M059J (cell line): Measurements from ENCODE around the gene OTC. TPM values are rescaled to one million over a fixed set of nuclear protein-coding genes. Genes with fewer than 3 reads are reported as not detected.

Experiments
- DNase-seq: peaks from one replicate; pipeline ENCODE4 v3.0.0-alpha.2; 2012; ENCODE audit warnings: low read depth
- total RNA-seq: library from RNA; depleted of rRNA; stranded (reverse); fragments of >200 nt; shearing (Covaris generic); gene quantifications from 2 replicates; pipeline ENCODE4 v1.2.3, GENCODE V29; 2014; rRNA removed

Gene OTC
- not detected in 2 replicates for total RNA-seq

- no peak for DNase-seq
These were observed at the start of gene OTC for GRCh38 chrX:38352362-38352761. TSS of gene OTC (plus strand) at chrX:38352604. CDS start at chrX:38352697, 93 bp downstream.

DNA sequence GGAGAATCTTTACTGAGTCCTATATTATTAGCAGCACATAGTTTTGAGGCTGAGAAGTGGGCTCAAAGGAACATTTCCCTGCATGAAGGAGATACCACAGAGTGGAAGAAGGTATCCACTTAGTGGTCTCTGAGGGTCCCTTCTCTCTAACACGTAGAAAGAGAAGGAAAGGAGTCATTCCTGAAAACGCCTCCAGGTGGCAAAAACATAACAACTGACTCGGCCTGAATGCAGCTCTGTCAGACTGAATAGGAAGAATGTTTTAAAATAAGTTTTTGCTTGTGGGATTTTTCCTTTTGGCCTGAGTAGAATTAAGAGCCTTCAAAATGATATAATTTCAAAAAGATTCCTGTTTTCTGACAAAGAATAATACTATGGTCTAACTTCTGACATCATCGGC is 48.4 kb upstream of the OTC start:
- peak; percentile 19 for DNase-seq

GRCh38 chrX:38305971-38306370 is 46.4 kb upstream of the OTC start:
- DNase-seq, result no peak

DNA sequence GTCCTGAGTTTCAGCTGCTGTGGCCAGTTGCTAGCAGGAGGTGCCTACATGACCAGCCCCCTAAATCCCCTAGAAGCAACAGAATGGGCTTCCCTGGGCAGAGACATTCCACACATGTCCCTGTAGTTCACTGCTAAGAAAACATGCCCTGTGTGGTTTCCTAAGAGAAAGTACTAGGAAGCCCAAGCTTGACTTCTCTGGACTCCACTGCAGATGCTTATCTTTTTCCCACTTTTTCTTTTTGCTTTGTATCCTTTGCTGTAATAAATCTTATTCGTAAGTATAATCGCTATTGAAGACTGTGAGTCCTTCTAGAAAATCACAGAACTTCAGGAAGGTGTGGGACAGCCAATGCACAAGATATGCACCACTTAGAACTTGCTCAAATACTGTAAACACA is 40.7 kb upstream of the OTC start:
- peak; percentile 40 for DNase-seq

- peak; percentile 90 for DNase-seq
These were observed 40.0 kb upstream of the OTC start for GRCh38 chrX:38312436-38312835.

DNA sequence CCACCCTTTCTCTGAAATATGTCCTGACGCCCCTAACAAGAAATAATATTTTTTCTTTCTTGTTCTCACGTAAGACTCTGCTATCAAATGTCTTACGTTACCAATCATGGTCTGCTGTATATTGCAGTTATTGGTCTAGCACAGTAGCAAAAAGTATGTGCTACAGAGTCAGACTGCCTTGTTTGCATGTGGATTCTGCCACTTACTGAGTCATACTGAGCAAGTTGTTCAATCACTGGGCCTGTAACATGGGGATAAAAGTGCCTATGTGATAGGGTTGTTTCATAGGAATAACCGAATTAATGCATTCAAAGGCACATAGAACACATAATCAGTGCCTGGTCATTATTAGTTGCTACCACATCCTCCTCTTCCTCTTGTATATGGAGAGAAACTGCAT is 39.2 kb upstream of the OTC start:
- DNase-seq, result peak; percentile 33

DNA sequence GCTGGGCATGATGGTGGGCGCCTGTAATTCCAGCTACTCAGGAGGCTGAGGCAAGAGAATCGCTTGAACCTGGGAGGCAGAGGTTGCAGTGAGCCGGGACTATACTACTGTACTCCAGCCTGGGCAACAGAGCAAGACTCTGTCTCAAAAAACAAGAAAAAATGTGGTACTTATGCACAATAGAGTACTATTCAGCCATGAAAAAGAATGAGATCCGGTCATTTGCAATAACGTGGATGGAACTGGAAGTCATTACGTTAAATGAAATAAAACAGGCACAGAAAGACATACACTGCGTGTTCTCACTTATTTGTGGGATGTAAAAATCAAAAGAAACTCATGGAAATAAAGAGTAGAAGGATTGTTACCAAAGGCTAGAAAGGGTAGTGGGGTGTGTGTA is 37.2 kb upstream of the OTC start:
- no peak for DNase-seq

GRCh38 chrX:38318196-38318595 is 34.2 kb upstream of the OTC start:
- no peak for DNase-seq

DNA sequence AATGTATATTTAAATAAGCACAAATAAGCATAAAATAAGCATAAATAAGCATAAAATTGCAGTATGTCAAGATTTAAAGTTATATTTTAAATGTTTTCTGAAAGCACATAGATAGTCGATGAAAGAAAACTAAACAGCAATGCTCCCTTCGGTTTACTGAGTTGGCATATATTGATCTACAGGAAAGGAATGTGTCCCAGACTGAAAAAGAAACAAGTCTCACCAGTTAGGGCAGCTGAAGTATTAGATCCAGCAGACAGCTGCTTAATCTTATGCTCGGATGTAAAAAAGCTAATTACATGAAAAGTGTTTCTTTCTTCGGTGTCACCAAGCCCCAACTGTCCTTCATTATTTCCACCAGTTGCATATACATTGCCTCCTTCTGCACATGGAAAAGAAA is 33.8 kb upstream of the OTC start:
- no peak for DNase-seq

- DNase-seq, result no peak
These were observed 31.6 kb upstream of the OTC start for GRCh38 chrX:38320819-38321218.

DNA sequence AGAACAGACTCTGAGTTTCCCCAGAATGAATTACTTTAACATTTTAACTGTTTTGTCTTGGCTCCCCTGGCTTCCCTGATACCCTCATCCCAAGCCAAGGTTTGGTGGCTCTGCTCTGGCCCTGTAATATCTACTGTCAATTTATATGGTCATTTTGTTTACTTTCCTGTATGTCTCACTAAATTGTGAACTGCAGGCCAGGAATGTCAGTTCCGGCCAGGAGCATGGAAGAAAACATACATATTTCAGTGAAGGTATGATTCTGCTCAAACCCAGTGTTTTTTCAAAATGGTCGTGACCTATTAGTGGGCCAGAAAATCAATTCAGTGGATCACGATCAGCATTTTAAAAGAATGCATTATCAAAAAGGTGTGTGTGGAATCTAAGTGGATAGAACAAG is 26.3 kb upstream of the OTC start:
- DNase-seq, result no peak

DNA sequence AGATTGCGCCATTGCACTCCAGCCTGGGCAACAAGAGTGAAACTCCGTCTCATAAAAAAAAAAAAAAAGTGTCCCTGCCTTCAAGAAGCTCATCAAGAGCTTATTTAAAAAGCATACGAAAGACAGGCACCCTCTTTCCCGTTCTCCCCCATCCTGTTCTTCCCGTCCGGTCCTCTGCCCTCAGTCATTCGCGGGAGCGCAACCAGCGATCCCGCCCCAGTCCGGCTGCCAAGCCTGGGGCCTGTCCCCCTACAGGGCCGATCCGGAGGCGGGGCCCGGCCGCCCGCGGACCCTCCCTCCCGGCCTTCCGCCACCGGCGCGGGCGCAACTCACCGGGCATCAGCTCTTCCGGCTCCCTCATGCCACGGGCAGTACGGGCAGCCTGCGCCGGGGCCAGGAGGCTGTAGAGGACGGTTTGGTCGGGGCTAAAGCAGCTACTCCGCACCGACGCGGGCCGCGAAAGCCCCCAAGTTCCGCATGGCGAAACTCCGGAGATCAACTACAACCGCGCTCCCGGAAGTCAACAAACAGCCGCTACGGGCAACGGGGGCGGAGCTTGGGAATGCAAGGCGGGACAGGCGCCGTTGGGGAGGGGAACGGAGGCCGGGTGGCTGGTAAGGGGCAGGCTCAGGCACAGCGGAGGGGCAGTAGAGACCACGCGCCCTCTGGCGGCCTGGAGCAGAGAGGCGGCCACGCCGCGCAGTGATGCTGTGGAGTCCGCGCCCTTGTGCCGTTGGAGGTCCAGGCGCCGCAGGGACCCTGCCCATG is 25.2 kb upstream of the OTC start, which contains the start of gene RPGR:
Gene RPGR (minus strand): TSS at position 503 of the 768 bp plus-strand sequence. CDS start 142 bp downstream, at position 361.
- DNase-seq, result peak; percentile 93

DNA sequence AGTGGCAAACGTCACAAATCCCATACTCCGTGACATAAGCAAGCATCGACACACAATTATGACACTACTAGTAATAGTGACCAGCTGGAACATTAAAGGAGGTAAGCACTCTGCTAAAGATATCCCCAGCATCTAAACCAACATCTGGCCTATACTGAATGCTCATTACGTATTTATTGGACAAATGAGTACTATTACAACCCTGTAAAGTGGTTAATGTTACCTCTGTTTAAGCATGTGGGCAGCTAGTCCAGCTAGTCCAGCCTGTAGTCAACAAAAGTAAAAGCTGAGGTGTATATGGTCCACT is 24.7 kb upstream of the OTC start:
- DNase-seq, result no peak

- no peak for DNase-seq
These were observed 19.9 kb upstream of the OTC start for GRCh38 chrX:38332505-38332904.

DNA sequence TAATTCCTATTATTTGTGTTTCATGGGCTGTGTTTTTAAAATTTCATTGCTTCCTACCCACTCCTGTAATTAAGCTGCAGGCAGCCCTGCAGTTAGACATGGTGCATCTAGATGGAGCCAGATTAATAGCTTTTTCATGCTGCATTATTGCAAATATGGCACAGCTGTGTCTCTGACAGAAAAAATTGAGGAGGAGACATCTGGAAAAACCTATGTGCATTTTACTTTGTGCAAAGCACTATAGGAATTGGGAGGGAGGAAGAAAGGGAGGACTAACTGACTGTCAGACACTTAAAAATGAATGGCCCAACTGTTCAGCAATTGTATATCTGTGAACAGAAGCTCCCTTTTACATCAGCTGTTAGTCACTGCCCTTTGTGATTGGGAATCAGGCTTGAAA is 17.0 kb upstream of the OTC start:
- DNase-seq, result no peak

DNA sequence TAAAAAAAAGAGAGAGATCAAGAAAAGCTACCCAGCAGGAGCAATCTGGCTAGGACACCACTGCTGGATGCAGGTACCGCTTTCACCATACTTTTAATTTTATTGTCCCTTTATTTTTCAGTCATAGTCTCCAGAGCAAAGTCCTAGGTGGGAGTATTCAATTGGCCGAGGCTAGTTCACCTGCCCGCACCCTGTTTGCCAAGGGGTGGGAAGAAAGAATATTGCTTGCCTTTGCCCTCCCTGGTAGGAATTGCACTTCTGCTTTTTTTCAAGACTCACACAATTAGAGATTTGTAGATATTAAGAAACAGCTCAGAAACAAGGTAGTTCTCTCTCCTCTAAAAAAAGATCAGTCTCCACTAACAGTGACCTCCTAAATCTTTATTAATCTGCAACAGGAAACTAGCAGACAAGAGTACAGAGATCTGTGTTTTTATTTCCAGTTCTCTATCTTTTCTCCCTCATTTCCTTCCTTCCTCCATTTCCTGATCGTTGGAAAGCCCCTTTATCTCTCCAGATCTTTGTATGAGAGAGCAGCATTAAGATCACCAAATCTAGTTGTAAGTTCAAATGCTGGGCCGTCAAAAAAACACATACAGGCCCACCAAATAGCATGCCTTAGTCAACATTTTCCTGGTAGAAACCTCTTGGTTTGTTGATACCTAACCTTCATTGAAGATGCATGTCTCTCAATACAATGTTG is 15.7 kb upstream of the OTC start:
- DNase-seq, result no peak

DNA sequence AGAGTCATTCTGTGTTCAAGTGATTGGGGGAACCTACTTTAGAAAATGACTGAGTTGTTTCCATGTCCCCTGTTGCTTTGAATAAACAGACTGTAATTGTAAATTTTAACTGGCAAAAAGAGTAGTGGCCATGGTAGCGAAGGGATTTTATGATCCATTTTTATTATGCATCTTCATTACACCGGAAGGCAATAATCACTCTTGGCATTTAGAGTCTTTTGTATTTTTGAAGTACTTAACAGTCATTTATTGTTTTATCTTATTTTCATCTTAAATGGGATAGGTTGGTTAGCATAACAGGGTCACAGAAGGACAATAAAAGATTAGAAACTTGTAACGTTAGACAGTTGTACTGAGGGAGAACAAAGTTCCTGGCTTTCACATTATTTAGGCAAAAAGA is 11.0 kb upstream of the OTC start:
- no peak for DNase-seq

DNA sequence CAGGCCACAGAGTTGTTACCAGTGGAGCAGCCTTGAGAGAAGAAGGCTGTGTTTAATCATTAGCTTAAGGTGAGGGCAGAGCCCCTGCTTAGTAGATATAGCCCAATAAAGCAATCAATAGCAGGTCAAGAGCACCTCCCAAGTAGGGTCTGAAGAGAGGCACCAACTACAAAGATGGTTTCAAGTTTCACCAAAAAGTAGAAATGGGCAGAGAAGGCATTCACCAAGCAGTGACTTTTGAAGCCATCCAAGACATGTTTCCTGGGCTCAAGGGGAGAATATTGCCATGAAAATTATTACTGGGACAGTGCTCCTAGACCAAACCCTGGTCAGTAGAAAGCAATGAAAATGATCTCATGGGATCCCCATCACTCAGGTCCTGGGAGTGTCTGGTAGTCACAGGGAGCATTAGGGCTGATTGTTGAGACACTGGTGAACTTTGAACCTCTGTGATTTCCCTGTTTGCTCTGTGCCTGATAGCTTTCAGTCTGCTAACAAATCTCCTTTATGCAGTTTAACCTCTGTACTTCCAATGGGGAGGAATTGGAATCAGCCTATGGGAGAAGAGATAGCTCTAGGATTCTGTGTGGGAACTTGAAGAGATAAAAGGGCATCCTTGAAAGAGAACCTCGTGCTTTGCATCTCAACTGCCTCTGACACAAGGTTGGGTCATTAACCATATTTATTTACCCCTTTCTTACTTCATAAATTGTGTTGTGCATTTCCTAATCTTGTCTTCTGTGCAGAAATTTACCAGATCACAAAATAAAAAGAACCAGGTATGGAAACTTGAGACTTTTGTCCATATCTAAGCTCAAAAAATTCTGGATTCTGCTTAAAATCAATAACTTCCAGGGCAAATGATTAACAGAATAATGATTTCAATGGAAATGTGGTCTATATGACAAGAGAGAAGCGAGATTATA is 9.3 kb upstream of the OTC start:
- DNase-seq, result no peak

GRCh38 chrX:38346150-38346549 is 6.3 kb upstream of the OTC start:
- no peak for DNase-seq

- peak; percentile 47 for DNase-seq
These were observed 5.3 kb upstream of the OTC start for GRCh38 chrX:38347136-38347535.

DNA sequence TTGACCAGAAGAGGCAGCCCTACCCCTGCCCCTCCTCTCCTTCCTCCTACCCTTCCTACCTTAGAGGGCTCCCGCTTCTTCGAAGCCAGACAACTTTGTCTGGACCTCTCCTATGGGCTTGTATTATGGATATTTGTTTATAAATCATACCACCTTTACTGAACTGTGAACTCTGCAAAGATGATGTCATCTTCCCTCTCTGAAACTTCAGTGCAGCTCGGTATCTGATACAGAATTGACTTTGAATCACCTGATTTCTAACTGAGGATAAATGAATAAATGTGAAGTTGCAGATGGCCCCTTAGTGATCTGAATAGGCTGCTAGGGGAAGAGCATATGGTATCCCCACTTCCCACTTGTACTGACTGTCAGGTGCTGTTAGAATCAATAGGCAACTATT is 1.1 kb upstream of the OTC start:
- no peak for DNase-seq

- no peak for DNase-seq
These were observed 4.0 kb downstream of the OTC start for GRCh38 chrX:38356401-38356800.
